MM.1S (cell line): ENCODE results near the gene ANO2.

Experiments
- CTCF ChIP-seq: fragments of 300-600 bp; sonication (generic); IDR thresholded peaks from 2 replicates; pipeline ENCODE4 v1.5.1; 2016; ENCODE audit warnings: antibody characterized with exemption, low read length, mixed read lengths
- EZH2 ChIP-seq: fragments of 300-600 bp; sonication (generic); optimal IDR thresholded peaks from 2 replicates; pipeline ENCODE3; 2017; ENCODE audit warnings: low read depth, mild to moderate bottlenecking, antibody characterized with exemption, low read length, mixed read lengths
- EZH2phosphoT487 ChIP-seq: fragments of 300-600 bp; sonication (generic); IDR thresholded peaks from 2 replicates; pipeline ENCODE4 v1.6.1; 2018; ENCODE audit warnings: antibody characterized with exemption, low read length

- TF ChIP-seq CTCF: no peak
- no peak for TF ChIP-seq EZH2
- TF ChIP-seq EZH2phosphoT487: no peak
Observed at GRCh38 chr12:5768581-5769196, 176.4 kb downstream of the ANO2 start.
